ENCODE results near the gene TNC.
"Not testable (repeated sequence)": the region's sequence is repeated elsewhere in the genome, so short reads cannot be mapped to it uniquely, and the experiment has no call there.

TNC gene

GRCh38 chr9:115135821-115136778, 18.1 kb upstream of the TNC start:
- in situ Hi-C loops (cut with MboI; ENCODE audit: low sequenced_read_pairs) = no loop called here

GRCh38 chr9:115134941-115135340, 17.0 kb upstream of the TNC start:
- in situ Hi-C loops (cut with MboI; ENCODE audit: low sequenced_read_pairs) = no loop called here

DNA sequence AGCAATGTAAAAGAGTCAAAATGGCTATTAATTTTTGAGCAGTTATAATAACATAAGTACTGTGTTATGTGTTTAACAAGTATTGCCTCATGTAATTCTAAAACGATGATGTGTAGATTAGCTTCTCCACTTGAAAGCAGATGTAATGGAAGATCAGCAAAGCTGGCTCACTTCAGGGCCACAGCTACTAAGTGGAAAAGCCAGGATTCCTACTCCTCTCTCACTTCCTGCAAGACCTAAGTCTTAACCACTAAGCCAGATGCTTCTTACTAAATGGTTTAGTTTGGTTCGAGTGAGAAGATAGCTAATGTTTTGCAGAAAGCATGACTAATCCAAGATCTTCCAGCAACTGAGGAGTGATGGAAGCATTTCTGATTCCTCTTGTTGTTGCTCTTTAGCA, 15.7 kb upstream of the TNC start:
- in situ Hi-C loops (cut with MboI; ENCODE audit: low sequenced_read_pairs) = no loop called here

DNA sequence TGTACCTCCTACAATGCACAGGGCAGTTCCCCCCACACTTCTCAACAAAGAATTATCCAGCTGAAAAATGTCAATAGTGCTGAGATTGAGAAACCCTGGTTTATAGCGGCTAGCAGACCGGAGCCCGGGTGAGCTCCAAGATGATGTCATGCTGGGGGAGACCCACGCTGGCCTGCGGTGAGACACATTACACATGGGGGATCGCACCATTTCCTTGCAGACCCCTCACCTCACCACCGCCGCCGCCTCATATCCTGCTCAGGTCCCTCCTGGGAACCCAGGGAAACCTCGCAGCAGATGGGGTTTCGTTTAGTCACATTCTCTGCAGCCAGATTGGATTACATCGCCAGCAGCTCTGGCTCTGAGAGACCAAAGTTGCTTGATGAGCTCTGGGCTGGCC, 14.7 kb upstream of the TNC start:
- in situ Hi-C loops (cut with MboI; ENCODE audit: low sequenced_read_pairs) = no loop called here

GRCh38 chr9:115130176-115130575, 12.2 kb upstream of the TNC start:
- in situ Hi-C loops (cut with MboI; ENCODE audit: low sequenced_read_pairs) = no loop called here

- in situ Hi-C loops (cut with MboI; ENCODE audit: low sequenced_read_pairs) = not testable (repeated sequence)
These were observed 10.8 kb upstream of the TNC start for GRCh38 chr9:115128726-115129125.

DNA sequence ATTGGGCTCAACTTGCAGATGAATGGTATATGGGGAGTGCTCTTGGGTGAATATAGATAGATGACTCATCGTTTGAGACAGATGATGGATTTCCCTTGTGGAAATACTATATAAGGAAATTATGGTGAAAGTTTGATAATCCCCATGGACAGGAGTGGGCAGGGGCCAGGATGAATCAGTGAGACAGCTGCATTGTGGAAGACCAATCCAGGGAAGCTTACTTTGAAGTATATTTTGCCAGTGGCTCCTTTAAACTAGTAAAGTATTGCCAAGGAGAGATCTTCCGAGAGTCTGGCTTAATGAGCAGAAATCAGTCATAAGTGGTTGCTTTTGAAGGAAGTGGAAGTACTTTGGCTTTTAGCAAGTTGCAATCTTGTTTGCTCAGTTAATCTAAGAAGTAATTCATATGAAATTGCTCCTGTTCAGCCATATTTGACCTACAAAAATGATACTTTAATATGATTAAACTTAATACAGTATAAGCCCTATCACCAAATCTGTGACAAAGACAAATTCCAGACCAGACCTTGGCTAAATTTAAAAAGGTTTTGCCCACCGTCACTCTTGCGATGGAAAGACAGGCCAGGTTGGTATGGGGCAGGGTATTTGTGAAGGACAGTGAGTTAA, 9.3 kb upstream of the TNC start:
- in situ Hi-C loops (cut with MboI; ENCODE audit: low sequenced_read_pairs) = no loop called here

- in situ Hi-C loops (cut with MboI; ENCODE audit: low sequenced_read_pairs) = no loop called here
These were observed 8.4 kb upstream of the TNC start for GRCh38 chr9:115126404-115126803.

DNA sequence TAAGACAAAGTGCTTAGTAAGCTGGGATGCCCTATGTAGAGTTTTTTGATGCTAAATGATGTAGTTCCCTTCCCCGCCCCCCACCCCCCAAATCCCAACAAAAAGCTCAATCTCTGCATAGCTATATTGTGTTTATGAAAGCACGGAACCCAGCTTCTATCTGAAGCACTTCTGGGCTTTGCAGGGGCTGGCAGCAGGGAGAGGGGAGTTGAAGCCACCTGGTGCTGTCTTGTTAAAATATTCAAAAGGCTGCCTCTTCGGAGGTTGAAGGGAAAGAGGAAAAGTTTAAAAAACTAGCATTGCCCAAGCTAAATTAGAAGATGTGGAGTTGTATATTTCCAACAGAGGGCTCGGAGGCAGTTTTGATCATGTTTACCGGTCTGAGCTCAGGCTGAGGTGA, 5.0 kb upstream of the TNC start:
- in situ Hi-C loops (cut with MboI; ENCODE audit: low sequenced_read_pairs) = no loop called here

- in situ Hi-C loops (cut with MboI; ENCODE audit: low sequenced_read_pairs) = no loop called here
These were observed 3.2 kb upstream of the TNC start for GRCh38 chr9:115121181-115121580.

- in situ Hi-C loops (cut with MboI; ENCODE audit: low sequenced_read_pairs) = no loop called here
These were observed 892 bp upstream of the TNC start for GRCh38 chr9:115118879-115119218.

DNA sequence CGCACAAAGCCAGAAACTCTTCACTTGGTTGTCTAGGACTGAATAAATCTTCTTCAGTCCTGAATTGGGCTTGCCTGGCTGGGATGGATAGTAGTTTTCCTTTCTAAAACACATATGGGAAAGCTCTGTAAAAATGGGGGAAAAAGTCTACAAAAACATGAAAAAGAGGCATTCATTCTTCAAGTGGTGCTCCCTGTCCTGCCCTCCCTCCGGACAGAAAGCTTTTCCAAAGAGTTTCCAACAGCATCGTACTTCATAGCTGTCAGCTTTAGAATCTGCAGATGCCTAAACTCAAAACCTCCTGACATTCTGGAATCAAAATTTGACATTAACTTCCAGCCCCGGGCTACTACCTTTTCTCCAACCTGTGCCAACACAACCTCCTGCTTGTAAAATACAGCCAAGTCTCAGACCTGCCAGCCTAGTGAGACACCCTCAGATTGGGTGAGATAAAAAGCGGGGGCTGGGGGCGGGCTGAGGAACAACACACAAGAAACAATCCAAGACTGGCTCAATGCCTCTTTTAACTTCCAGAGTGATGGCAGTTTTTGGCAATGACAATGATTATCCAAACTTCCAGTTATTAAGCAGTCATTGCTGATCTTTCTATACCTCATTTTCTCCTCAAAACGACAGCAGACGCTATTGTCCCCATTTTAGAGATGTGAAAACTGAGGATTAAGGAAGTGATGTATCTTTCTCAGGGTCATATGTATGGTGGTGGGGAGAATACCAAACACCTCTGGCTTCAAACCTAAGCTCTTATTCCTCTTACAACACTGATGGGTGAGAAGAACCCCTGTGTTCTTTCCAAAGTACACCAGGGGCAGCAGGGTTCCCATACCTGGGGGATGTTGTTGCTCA, 1.3 kb downstream of the TNC start:
- in situ Hi-C loops (cut with MboI; ENCODE audit: low sequenced_read_pairs) = no loop called here

GRCh38 chr9:115115924-115116323, 2.0 kb downstream of the TNC start:
- in situ Hi-C loops (cut with MboI; ENCODE audit: low sequenced_read_pairs) = no loop called here

GRCh38 chr9:115115117-115115880, 2.7 kb downstream of the TNC start:
- in situ Hi-C loops (cut with MboI; ENCODE audit: low sequenced_read_pairs) = no loop called here

DNA sequence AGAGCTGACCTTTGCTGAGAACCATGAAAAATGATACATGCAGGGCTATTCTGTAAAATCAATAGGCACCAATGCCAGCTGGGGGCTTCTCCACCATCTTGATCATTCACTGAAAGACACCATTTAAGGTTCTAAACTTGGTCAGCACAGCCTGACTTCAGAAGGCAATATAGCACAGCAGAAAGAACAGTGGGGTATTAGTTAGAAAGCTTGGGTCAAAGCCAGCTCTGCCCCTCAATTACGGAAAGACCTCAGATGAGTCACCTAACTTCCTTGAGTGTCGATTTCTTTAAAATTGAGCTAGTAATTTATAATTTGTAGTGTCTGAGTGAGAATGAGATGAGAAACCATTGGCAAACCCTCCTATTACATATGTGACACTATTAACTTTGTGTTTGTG, 3.4 kb downstream of the TNC start:
- in situ Hi-C loops (cut with MboI; ENCODE audit: low sequenced_read_pairs) = no loop called here

- in situ Hi-C loops (cut with MboI; ENCODE audit: low sequenced_read_pairs) = no loop called here
These were observed 3.9 kb downstream of the TNC start for GRCh38 chr9:115114084-115114483.

DNA sequence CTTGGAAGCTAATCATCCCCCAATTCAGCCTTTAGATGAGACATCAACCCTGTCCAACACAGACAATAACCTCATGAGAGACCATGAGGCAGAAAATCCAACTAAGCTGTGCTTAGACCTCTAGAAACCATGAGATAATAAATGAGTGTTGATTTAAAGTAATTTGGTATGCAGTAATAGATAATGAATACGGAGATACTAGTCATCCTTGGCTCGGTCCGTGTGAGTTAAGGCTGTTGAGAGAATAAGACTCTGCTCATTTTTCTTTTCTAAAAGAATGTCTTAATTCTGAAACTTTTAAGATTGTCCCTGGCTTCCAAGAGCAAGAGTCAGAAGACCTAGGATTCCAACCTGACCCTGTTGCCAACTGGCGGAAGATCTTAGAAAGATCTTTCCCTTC, 6.1 kb downstream of the TNC start:
- in situ Hi-C loops (cut with MboI; ENCODE audit: low sequenced_read_pairs) = no loop called here

DNA sequence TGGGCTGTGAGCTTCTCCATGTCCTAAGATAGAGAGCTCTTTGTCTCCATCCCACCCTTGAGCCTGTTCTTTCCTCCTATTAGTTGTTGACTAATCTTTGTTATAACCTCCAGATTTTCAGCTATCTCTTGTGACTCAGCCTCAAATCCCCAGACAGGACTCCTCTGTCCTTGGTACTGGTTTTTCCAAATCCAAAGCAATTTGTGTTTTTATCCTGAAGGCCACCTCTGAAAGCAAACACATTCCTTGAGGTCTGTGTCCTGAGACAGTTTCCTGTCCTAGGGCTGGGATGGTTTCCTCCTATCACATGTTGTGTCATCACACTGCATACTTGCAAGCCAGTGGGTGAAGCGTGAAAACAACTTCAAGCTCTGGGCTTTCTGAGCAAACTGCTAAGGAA, 8.5 kb downstream of the TNC start:
- in situ Hi-C loops (cut with MboI; ENCODE audit: low sequenced_read_pairs) = no loop called here

DNA sequence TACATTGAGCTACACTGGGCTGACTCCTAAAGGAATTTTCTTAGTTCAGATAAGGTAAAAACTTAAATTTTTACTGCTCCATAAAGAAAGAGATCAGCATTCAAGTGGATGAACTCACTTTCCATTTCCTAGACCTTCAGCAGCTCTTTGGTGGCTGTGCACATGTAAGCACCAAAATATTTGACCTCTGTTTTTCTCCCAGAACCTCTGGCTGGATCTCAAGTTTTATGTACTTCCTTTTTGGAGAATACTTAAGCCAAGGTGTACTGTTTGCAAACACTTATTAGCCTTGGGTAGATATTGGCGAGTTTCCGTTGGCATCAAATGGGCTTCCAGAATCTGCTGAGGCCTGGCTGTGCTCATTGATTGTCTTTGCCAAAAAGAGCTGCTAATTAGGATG, 10.3 kb downstream of the TNC start:
- in situ Hi-C loops (cut with MboI; ENCODE audit: low sequenced_read_pairs) = no loop called here

DNA sequence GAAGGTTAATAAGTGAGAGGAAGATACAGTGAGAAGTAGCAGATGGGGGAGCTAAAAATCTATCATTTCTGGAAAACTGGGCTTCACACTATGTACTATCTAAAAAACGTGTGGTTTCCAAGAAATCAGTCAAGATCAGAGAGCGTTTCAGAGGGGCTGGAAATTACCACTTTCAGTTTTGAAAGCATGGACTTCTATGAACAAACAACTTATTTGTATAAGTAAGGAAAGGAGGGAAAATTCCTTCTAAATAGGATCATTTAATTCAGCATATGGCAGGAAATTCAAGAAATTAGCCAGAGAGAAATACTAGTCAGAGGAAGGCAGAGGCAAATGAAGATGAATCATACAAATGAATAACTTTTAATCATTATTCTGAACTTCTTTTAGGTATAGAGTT, 11.3 kb downstream of the TNC start:
- in situ Hi-C loops (cut with MboI; ENCODE audit: low sequenced_read_pairs) = no loop called here

DNA sequence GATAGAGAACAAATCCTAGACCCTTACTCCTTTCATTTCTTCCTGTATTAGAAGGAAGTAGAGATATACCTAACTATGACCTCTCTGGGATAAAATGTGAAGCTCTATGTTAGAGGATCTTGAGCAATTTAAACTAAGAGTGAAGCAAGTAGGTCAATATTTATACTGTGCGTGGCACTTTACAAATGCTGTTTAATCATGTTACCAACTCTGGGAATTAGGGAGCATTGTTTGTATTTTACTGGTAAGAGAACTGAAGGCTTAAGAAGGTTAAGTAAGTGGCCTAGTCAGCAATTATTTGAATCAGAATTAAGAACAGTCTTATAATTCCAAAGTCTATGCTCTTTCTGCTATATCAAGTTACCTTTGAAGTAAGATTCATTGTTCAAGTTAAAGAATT, 12.0 kb downstream of the TNC start:
- in situ Hi-C loops (cut with MboI; ENCODE audit: low sequenced_read_pairs) = no loop called here

Measured in HL-60/S4 (cell line).